ENCODE data around the gene IL16.

IL16 gene

GRCh38 chr15:81242778-81243177 is 46.1 kb downstream of the IL16 start:
- peaks cover 2% of the 10 kb centered on the region for H3K36me3 Mint-ChIP-seq (ENCODE audit: low read depth)
- H3K4me3 Mint-ChIP-seq: no peak overlapping the region
- H3K9me3 Mint-ChIP-seq: peaks cover 23% of the 10 kb centered on the region
- peaks cover 7% of the 10 kb centered on the region for H3K4me1 Mint-ChIP-seq (ENCODE audit: low read depth)
- H3K27me3 Mint-ChIP-seq: no peaks in the 10 kb centered on the region
- no peak for DNase-seq
- H3K27ac Mint-ChIP-seq: no peak overlapping the region

DNA sequence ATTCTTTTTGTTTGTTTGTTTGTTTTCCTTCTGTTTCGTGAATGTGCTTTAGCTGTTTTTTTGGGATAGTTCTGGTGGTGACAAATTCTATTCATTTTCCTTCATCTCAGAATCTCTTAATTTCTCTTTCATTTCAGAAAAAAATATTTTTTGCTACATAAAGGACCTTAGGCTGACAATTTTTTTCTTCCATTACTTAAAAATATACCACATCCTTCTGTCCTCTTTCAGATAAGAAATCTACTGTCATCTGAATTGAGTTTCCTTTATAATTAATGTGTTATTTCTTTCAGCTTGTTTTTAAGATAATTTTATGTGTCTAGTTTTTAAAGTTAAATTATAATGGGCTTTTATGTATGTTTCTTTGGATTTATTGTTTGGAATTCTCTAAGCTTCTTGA is 47.6 kb downstream of the IL16 start:
- Mint-ChIP-seq H3K27ac (no peak overlapping the region), H3K9me3 (peaks cover 23% of the 10 kb centered on the region), H3K36me3 (ENCODE audit: low read depth) (peaks cover 2% of the 10 kb centered on the region), H3K4me3 (no peak overlapping the region), H3K27me3 (no peaks in the 10 kb centered on the region), H3K4me1 (ENCODE audit: low read depth) (peaks cover 7% of the 10 kb centered on the region)
- DNase-seq: no peak

- no peak for DNase-seq
- Mint-ChIP-seq H3K27me3 (peaks cover 2% of the 10 kb centered on the region), H3K4me1 (ENCODE audit: low read depth) (peaks cover 28% of the 10 kb centered on the region), H3K36me3 (ENCODE audit: low read depth) (no peaks in the 10 kb centered on the region), H3K9me3 (no peaks in the 10 kb centered on the region), H3K27ac (no peak overlapping the region), H3K4me3 (no peak overlapping the region)
Measured at GRCh38 chr15:81253846-81254245, 57.2 kb downstream of the IL16 start.

DNA sequence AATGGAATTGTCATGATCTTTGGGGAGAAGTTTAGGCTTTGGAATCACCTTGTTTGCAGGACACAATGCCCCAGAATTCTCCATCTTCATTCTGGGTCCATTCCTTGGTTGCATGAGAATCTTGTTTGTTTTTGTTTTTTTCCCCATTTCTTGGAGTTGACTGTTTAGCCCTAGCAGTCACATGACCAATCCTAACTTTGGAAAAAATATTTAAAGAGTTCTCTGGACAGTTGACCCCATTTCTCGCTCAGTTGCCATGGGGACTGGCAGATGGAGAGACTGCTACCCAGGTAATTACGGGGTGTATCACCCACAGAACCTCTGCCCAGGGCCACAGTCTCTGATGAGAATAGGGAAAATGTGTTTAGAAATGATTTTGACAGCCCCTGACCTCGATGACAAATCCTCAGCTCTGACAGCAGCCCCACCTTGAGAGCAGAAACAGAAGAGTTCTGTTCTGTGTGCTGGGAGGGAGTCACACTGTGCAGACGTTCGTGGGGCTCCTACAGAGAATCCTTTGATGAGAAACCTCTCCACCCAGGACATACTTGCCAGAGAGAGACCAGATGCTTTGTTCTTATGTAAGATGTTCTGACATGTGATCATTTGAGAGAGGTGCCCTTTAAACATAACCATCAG is 57.7 kb downstream of the IL16 start:
- Mint-ChIP-seq H3K4me3 (no peak overlapping the region), H3K27ac (no peak overlapping the region), H3K4me1 (ENCODE audit: low read depth) (peaks cover 28% of the 10 kb centered on the region), H3K27me3 (peaks cover 2% of the 10 kb centered on the region), H3K9me3 (no peaks in the 10 kb centered on the region), H3K36me3 (ENCODE audit: low read depth) (no peaks in the 10 kb centered on the region)
- no peak for DNase-seq

- peaks cover 28% of the 10 kb centered on the region for H3K4me1 Mint-ChIP-seq (ENCODE audit: low read depth)
- H3K27ac Mint-ChIP-seq: no peak overlapping the region
- H3K27me3 Mint-ChIP-seq: peaks cover 2% of the 10 kb centered on the region
- DNase-seq: no peak
- H3K36me3 Mint-ChIP-seq (ENCODE audit: low read depth): no peaks in the 10 kb centered on the region
- H3K9me3 Mint-ChIP-seq: no peaks in the 10 kb centered on the region
- H3K4me3 Mint-ChIP-seq: no peak overlapping the region
Measured at GRCh38 chr15:81254916-81255290, 58.2 kb downstream of the IL16 start.

DNA sequence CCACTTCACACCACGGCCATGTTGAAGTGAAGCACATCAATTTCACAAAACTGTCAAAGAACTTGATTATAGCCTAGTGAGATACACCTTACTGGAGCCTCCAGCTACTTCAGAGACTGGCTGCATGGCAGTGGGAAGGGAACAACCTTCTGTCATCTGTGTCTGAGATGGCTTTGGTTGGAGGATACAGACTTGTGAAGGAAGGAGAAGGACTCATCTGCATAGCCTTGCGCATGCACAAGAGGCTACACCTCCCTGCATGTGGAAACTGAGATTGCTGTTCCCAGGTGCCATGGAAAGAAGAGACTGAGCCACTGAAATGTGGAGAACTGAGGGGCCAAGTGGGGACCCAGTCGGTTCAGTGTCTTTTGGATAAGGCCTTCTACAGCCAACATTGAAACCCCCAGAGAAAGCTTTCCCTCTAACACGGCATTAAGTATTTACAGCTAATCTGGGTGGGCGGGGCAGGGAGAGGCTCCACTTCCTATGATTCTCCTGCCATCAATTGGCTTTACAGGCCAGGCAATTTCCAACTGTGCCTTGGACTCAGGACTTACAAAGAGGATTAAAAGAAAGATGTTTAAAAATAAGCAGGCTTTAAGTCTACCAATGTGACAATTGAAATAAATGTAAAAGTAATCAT is 58.8 kb downstream of the IL16 start:
- Mint-ChIP-seq H3K4me3 (no peak overlapping the region), H3K27me3 (peaks cover 2% of the 10 kb centered on the region), H3K27ac (no peak overlapping the region), H3K9me3 (no peaks in the 10 kb centered on the region), H3K4me1 (ENCODE audit: low read depth) (peaks cover 28% of the 10 kb centered on the region), H3K36me3 (ENCODE audit: low read depth) (no peaks in the 10 kb centered on the region)
- DNase-seq: no peak

GRCh38 chr15:81255958-81256320 is 59.3 kb downstream of the IL16 start:
- Mint-ChIP-seq H3K4me3 (no peak overlapping the region), H3K9me3 (no peaks in the 10 kb centered on the region), H3K4me1 (ENCODE audit: low read depth) (peaks cover 28% of the 10 kb centered on the region), H3K27ac (no peak overlapping the region), H3K36me3 (ENCODE audit: low read depth) (no peaks in the 10 kb centered on the region), H3K27me3 (peaks cover 2% of the 10 kb centered on the region)
- no peak for DNase-seq

DNA sequence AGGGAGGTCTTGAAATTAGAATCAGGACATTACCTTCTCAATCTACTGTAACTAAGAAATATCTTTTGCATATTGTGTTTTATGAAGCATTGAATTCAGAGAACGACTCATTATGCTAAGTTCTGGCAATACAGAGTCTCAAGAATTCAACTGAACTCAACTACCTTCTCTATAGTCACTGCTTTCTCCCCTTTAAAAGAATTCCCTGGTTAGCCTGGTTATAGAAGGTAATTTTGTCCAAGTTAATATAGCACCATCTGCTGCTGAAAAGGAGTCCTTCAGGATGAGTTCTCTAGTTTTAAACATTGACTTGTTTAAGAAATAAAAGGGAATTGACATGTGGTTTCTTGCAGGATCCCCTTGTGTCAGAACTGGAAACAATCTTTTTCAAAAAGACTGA is 60.2 kb downstream of the IL16 start:
- Mint-ChIP-seq H3K27ac (no peak overlapping the region), H3K9me3 (no peaks in the 10 kb centered on the region), H3K27me3 (no peaks in the 10 kb centered on the region), H3K4me1 (ENCODE audit: low read depth) (peaks cover 28% of the 10 kb centered on the region), H3K4me3 (no peak overlapping the region), H3K36me3 (ENCODE audit: low read depth) (no peaks in the 10 kb centered on the region)
- no peak for DNase-seq

- H3K4me1 Mint-ChIP-seq (ENCODE audit: low read depth): peaks cover 28% of the 10 kb centered on the region
- H3K27ac Mint-ChIP-seq: no peak overlapping the region
- no peaks in the 10 kb centered on the region for H3K36me3 Mint-ChIP-seq (ENCODE audit: low read depth)
- no peaks in the 10 kb centered on the region for H3K9me3 Mint-ChIP-seq
- H3K27me3 Mint-ChIP-seq: no peaks in the 10 kb centered on the region
- no peak overlapping the region for H3K4me3 Mint-ChIP-seq
- no peak for DNase-seq
Measured at GRCh38 chr15:81257435-81257834, 60.8 kb downstream of the IL16 start.

DNA sequence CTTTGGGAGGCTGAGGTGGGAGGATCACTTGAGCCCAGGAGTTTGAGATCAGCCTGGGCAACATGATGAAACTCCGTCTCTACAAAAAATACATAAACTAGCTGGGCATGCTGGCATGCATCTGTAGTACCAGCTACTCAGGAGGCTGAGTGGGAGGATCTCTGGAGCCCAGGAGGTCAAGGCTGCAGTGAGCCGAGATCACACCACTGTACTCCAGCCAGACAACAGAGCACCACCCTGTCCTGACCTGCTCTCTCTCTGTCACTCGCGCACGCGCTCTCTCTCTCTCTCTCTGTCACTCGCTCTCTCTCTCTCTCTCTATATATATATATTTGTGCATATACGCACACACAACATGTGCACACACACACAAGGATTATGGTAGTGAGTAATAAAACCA is 61.8 kb downstream of the IL16 start:
- no peak overlapping the region for H3K4me3 Mint-ChIP-seq
- H3K27ac Mint-ChIP-seq: no peak overlapping the region
- peaks cover 23% of the 10 kb centered on the region for H3K4me1 Mint-ChIP-seq (ENCODE audit: low read depth)
- DNase-seq: no peak
- H3K9me3 Mint-ChIP-seq: no peaks in the 10 kb centered on the region
- H3K27me3 Mint-ChIP-seq: no peaks in the 10 kb centered on the region
- H3K36me3 Mint-ChIP-seq (ENCODE audit: low read depth): no peaks in the 10 kb centered on the region

- H3K27ac Mint-ChIP-seq: no peak overlapping the region
- no peaks in the 10 kb centered on the region for H3K9me3 Mint-ChIP-seq
- no peaks in the 10 kb centered on the region for H3K36me3 Mint-ChIP-seq (ENCODE audit: low read depth)
- DNase-seq: no peak
- H3K4me3 Mint-ChIP-seq: no peak overlapping the region
- H3K4me1 Mint-ChIP-seq (ENCODE audit: low read depth): peaks cover 11% of the 10 kb centered on the region
- peaks cover under 1% of the 10 kb centered on the region for H3K27me3 Mint-ChIP-seq
Measured at GRCh38 chr15:81259760-81260298, 63.1 kb downstream of the IL16 start.

DNA sequence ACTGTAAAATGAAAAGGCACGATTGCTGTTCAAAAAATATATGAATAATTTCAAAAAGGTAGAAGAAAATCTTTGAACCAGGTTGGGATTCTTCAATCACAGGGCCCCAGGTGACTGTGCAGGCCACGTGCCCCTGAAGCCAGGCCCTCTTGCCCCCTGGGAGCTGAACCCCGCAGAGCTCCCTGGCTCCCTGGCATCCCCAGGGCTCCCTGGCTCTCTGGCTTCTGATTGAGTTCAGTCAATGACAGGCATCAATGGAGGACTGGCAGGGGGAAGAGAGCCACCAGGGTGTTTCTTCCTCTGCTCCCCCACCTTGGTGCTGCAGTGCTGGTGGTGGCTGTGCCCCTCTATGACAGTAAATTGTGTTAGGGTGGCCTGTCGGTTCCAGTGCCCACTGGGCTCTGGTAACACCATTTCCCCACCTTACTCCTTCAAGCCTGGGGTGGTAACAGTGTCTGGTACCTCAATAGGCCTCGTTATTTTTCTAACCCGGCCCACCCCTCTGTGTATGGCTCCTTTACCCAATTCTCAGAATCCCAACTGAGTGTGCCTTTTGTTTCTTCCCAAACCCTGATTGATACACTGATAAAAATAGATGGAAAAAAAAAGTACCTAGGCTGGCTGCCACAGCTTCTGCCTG is 64.6 kb downstream of the IL16 start:
- Mint-ChIP-seq H3K27ac (no peak overlapping the region), H3K27me3 (peaks cover 5% of the 10 kb centered on the region), H3K36me3 (ENCODE audit: low read depth) (no peaks in the 10 kb centered on the region), H3K4me3 (no peak overlapping the region), H3K9me3 (no peaks in the 10 kb centered on the region), H3K4me1 (ENCODE audit: low read depth) (peaks cover 16% of the 10 kb centered on the region)
- DNase-seq: no peak

DNA sequence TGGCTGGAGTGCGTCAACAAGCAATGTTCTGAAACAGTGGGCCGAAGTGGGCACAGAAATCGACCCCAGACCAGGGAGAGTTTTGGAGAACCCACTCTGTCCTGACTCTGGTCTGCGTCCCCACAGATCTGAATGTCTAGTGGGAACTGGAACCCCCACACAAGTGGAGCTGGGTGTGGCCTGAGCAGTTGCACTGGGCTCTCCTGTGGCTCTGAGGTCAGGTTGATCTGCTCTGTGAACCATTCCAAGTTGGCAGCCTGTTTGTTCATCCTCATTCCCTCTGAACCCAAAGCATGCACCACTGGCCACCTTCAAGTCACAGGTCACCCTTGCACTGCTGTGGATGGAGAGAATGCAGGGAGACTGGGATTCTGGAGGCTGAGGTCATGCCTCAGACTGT is 66.8 kb downstream of the IL16 start:
- Mint-ChIP-seq H3K9me3 (no peaks in the 10 kb centered on the region), H3K27ac (no peak overlapping the region), H3K27me3 (peaks cover 5% of the 10 kb centered on the region), H3K4me3 (no peak overlapping the region), H3K4me1 (ENCODE audit: low read depth) (peaks cover 19% of the 10 kb centered on the region), H3K36me3 (ENCODE audit: low read depth) (no peaks in the 10 kb centered on the region)
- DNase-seq: no peak

DNA sequence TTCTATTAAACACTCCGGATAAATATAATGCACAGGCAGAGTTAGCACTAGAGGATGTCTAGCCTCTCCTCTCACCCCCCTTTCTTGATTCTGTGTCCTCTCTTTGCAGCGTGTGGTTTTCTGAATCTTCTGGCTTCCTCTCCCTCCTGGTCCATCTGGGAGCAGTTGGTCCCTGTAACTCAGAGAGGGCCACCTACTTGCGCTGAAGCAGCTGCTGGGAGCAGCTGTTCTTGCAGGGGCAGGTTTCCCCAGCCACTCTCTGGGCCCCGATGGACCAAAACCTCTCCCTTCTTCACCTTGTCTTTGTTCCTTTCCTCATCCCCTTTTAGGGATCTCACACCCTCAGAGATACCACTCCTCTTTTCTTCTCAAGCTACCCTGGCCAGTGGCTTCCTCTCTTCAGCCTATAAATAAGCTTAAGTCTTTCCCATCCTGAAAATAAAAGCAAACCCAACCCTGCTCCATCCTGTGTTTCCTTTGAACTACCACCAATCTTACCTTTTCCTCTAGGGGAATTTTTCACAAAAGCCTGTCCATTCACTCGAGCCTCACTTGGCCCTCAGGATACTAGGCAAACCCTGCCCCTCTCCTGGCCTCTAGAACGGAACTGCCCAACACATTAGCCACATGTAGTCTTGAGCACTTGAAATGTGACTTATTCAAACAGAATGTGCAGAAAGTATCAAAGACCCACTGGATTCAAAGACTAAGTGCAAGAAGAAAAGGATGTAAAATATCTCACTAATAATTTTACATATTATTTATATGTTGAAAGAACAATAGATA is 67.6 kb downstream of the IL16 start:
- Mint-ChIP-seq H3K9me3 (no peaks in the 10 kb centered on the region), H3K4me3 (no peak overlapping the region), H3K27ac (no peak overlapping the region), H3K27me3 (peaks cover 5% of the 10 kb centered on the region), H3K36me3 (ENCODE audit: low read depth) (no peaks in the 10 kb centered on the region), H3K4me1 (ENCODE audit: low read depth) (peaks cover 25% of the 10 kb centered on the region)
- DNase-seq: no peak

Measured in activated T-cell treated with anti-CD3 and anti-CD28 coated beads, Interleukin-2, amount 50 U/mL, for 24 hours (primary cell).